ENCODE measurements around the gene GAS2L3. TPM values are rescaled to one million over a fixed set of nuclear protein-coding genes. Genes with fewer than 3 reads are reported as not detected.

The GAS2L3 gene
- total RNA-seq, 1 experiment from 2014 or later, result 29.9 TPM

DNA sequence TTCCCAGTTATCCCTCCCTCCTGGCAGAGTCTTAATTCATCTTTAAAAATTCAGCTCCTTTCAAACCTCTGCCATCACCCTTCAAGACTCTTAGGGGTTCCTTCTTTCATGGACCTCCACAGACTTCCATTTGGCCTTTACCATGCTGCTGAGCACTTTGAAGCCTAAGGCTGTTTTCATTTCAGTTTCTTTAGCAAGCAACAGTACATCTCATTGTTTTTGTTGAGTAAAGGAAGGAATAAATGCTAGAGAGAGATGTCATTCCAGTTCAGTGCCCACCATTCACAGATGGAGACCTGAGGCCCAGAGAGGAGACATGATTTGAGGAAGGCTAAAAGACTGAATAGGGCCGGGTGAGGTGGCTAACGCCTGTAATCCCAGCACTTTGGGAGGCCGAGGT, 1.3 kb upstream of the GAS2L3 start:
- ChIA-PET POLR2A (interaction anchor here (0.7 to 2.6 kb wide), 2 partner anchors 21 to 223 kb away, joined by 3 to 16 read pairs; no protein-coding TSS in a partner anchor), CTCF (interaction anchor here (0.6 kb wide), 2 partner anchors 233 to 310 kb away, joined by 3 to 5 read pairs; no protein-coding TSS in a partner anchor)
- Mint-ChIP-seq H3K27me3 (ENCODE audit: insufficient read depth, unreplicated experiment) (no peaks in the 10 kb centered on the region), H3K4me1 (ENCODE audit: insufficient read depth, unreplicated experiment) (peaks cover 8% of the 10 kb centered on the region), H3K9me3 (ENCODE audit: unreplicated experiment) (no peaks in the 10 kb centered on the region), H3K27ac (ENCODE audit: low read depth, unreplicated experiment) (no peak overlapping the region), H3K4me3 (ENCODE audit: unreplicated experiment) (no peak overlapping the region), H3K36me3 (ENCODE audit: insufficient read depth, unreplicated experiment) (no peaks in the 10 kb centered on the region)
- intact Hi-C loops (cut with micrococcal nuclease), result no loop called here
- TF ChIP-seq, protein P1, sequence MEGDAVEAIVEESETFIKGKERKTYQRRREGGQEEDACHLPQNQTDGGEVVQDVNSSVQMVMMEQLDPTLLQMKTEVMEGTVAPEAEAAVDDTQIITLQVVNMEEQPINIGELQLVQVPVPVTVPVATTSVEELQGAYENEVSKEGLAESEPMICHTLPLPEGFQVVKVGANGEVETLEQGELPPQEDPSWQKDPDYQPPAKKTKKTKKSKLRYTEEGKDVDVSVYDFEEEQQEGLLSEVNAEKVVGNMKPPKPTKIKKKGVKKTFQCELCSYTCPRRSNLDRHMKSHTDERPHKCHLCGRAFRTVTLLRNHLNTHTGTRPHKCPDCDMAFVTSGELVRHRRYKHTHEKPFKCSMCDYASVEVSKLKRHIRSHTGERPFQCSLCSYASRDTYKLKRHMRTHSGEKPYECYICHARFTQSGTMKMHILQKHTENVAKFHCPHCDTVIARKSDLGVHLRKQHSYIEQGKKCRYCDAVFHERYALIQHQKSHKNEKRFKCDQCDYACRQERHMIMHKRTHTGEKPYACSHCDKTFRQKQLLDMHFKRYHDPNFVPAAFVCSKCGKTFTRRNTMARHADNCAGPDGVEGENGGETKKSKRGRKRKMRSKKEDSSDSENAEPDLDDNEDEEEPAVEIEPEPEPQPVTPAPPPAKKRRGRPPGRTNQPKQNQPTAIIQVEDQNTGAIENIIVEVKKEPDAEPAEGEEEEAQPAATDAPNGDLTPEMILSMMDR (IDR thresholded peaks at IDR 0.05; ENCODE audit: unreplicated experiment), result no peak
- no peak for DNase-seq (ENCODE audit: unreplicated experiment)
- BruUV-seq (replicated peaks), result no TSS peak

DNA sequence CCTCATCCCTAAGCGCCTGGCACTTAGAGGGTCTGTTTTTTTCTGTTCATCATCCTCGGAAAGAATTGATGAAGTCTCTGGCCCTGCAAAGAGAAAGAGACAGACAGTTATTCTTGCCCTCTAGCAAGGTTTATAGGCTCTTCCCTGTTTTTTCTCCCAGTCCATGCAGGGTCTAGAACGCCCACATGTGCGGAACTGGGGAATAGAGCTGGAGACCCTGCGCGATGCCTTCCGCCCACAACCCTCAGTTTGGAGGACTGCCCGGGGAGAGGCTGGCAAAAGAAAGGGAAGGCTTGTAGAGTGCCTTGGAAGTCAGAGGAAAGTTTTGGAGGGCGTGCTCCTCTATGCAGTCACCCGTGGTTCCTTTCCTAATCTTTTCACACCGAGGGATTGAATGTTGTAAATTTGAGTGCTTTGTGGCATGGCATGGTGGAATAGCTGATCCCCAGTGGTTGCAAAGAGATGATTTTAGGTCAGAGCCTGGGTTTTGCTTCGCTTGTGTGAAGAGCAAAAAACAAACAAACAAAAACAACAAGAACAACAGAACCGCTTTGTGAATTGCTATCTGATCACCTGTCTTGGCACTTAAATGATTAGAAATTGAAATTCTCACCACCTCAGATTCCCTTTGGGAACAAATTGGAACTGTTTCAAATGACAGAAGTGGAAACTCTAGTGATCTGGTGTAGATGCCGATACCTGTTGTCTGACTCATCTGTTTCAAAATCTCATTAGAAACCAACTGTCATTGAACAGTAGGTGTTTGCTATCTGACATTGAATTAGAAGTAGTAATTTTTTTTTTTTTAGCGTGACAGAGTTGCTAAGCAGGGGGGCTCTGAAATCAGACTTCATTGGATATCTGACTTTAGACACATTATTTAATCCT, 947 bp downstream of the GAS2L3 start:
- TF ChIP-seq, protein P1 (IDR thresholded peaks at IDR 0.05; ENCODE audit: unreplicated experiment), result no peak
- BruUV-seq (replicated peaks), result no TSS peak
- Mint-ChIP-seq H3K27ac (ENCODE audit: low read depth, unreplicated experiment) (peak overlapping the region; percentile 88), H3K4me3 (ENCODE audit: unreplicated experiment) (peak overlapping the region; percentile 92), H3K9me3 (ENCODE audit: unreplicated experiment) (no peaks in the 10 kb centered on the region), H3K36me3 (ENCODE audit: insufficient read depth, unreplicated experiment) (no peaks in the 10 kb centered on the region), H3K27me3 (ENCODE audit: insufficient read depth, unreplicated experiment) (no peaks in the 10 kb centered on the region), H3K4me1 (ENCODE audit: insufficient read depth, unreplicated experiment) (peaks cover 6% of the 10 kb centered on the region)
- DNase-seq (ENCODE audit: unreplicated experiment), result peak; percentile 68
- CTCF ChIA-PET, result interaction anchor here (0.7 to 1.9 kb wide), 6 partner anchors 14 to 1786 kb away, joined by 3 to 4 read pairs (median 3); no protein-coding TSS in a partner anchor
- POLR2A ChIA-PET, result interaction anchor here (0.7 to 2.6 kb wide), 5 partner anchors 17 to 374 kb away, joined by 3 to 16 read pairs (median 3); partner anchors contain the start of genes ACTR6, DEPDC4 and SCYL2
- intact Hi-C loops (cut with micrococcal nuclease), result no loop called here

DNA sequence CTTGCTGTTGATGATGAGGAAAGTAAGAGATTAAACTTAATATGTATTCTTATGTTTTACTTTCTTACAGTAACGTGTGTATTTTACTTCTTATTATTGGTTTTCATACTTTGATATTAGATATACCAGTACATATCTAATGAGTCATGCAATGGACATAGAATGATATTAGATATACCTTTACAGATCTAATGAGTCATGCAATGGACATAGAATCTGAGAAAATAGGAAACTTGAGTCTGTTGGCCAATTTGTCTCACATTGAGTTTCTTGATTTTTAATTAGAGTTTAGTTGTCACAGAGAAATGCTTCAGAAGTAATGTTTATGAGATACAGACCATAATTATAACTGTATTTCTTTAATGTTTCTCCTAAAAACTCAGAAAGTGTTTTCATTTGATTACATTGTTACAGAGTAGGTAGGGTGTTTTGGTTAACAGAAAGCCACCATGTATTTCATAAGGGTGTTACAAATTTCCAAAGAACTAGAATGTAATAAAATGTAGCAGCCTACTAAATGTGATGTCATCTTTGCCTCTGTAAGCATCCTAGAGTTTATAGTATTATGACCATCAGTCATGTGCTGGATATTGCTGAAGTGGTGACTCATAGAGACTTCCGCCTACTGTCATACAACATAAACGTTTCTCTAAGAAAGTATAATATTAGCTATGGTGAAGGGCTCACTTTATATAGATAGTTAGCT, 3.0 kb downstream of the GAS2L3 start:
- TF ChIP-seq, protein P1 (IDR thresholded peaks at IDR 0.05; ENCODE audit: unreplicated experiment), result no peak
- peak overlapping the region; percentile 57 for H3K27ac Mint-ChIP-seq (ENCODE audit: low read depth, unreplicated experiment)
- H3K4me1 Mint-ChIP-seq (ENCODE audit: insufficient read depth, unreplicated experiment), result peaks cover 6% of the 10 kb centered on the region
- ChIA-PET POLR2A (interaction anchor here (0.8 to 1.7 kb wide), 4 partner anchors 10 to 447 kb away, joined by 3 to 6 read pairs (median 4); partner anchors contain the start of gene ACTR6), CTCF (interaction anchor here (1.6 kb wide), 1 partner anchor 21 kb away, joined by 4 read pairs; no protein-coding TSS in a partner anchor)
- intact Hi-C loops (cut with micrococcal nuclease), result loop anchor here (1.0 kb wide), 2 partner anchors 130 to 309 kb away; partner anchors contain the start of genes DEPDC4 and SCYL2
- no peaks in the 10 kb centered on the region for H3K27me3 Mint-ChIP-seq (ENCODE audit: insufficient read depth, unreplicated experiment)
- no peaks in the 10 kb centered on the region for H3K9me3 Mint-ChIP-seq (ENCODE audit: unreplicated experiment)
- peak; percentile 76 for DNase-seq (ENCODE audit: unreplicated experiment)
- no peaks in the 10 kb centered on the region for H3K36me3 Mint-ChIP-seq (ENCODE audit: insufficient read depth, unreplicated experiment)
- no peak overlapping the region for H3K4me3 Mint-ChIP-seq (ENCODE audit: unreplicated experiment)
- BruUV-seq (replicated peaks), result TSS peak; percentile 78

Measured in MCF 10A (cell line).